A375 (cell line): ENCODE results near the gene RAB14. TPM values are rescaled to one million over a fixed set of nuclear protein-coding genes. Genes with fewer than 3 reads are reported as not detected.

Experiments
- small RNA-seq: library from RNA; depleted of rRNA; stranded (forward); fragments of <200 nt; gene quantifications from one replicate; pipeline ENCODE3, GENCODE V24; 2014
- total RNA-seq: library from RNA; depleted of rRNA; stranded (reverse); fragments of >200 nt; shearing (Covaris generic); gene quantifications from 2 replicates; pipeline ENCODE4 v1.2.3, GENCODE V29; 2014; rRNA removed

The RAB14 gene
- 14.8 and 17.3 TPM in 2 replicates for total RNA-seq

GRCh38 chr9:121201738-121202533, at the start of gene RAB14:
TSS of gene RAB14 (minus strand) at chr9:121201869. CDS start at chr9:121193412, 8,457 bp downstream.

Small RNAs within 50 kb of the gene (small RNA-seq; reads per million reads assigned to genes)
- not detected for gene RN7SL181P

Other genes with a start within 250 kb of the RAB14 start
- gene C5, start 151.6 kb downstream of the RAB14 start, total RNA-seq: 0.38 and 1.0 TPM in 2 replicates
- 23.6 and 26.1 TPM in 2 replicates for gene CNTRL, start 126.9 kb downstream of the RAB14 start, total RNA-seq
- gene GSN, start 66.3 kb upstream of the RAB14 start, total RNA-seq: 421 and 430 TPM in 2 replicates
- 51.6 and 53.3 TPM in 2 replicates for gene STOM, start 168.4 kb upstream of the RAB14 start, total RNA-seq